ENCODE results near the gene ACAD10. TPM values are rescaled to one million over a fixed set of nuclear protein-coding genes. Genes with fewer than 3 reads are reported as not detected.

Gene ACAD10
- total RNA-seq, 1 donor from 2014 or later: 57.0 TPM

DNA sequence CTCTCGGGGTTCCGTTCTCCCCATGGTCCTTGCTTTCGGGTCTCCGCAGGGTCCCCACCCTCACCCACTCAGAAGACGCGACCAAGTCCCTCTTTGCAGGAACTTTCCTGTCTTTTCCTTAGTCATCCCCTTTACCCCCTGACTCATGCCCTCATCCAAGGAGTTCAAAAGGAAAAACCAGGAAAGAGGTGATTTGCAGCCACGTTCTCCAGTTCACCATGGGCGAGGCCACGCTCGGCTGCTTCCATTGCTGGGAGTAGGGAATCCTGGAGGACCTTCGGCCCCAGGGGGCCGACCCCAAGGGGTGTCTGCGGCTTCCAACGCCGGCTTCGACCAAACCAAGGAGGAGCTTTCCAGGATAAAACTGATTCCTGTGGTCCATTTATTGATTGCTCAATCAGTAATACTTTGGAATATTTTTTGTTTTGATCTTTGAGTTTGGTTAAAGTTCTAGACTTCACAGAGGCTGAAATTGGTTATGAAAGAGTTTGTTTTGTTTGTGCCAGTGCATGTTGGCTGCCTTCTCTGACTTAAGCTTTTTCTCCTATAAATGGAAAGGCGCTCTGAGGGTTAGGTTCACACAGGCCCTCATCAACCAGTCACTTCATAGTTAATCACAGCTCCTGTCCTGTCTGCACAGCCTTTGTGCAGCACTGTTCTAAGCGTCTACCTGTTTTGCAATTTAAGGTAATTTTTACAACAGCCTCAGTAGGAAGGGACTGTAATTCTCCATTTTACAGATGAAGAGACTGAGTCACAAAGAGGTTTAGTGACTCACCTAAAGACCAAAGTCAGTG is 81.7 kb downstream of the ACAD10 start:
- Mint-ChIP-seq H3K36me3 (no peaks in the 10 kb centered on the region), H3K4me1 (peaks cover 15% of the 10 kb centered on the region), H3K4me3 (peak overlapping the region; percentile 88), H3K9me3 (no peaks in the 10 kb centered on the region), H3K27ac (peak overlapping the region; percentile 65), H3K27me3 (ENCODE audit: low read depth) (peaks cover 2% of the 10 kb centered on the region)
- no peak for DNase-seq (ENCODE audit: low spot score in 2 of 2, unreplicated experiment in 2 of 2)
- no peak for TF ChIP-seq CTCF (IDR thresholded peaks at IDR 0.05; ENCODE audit: unreplicated experiment)

GRCh38 chr12:111768159-111768895 is 82.5 kb downstream of the ACAD10 start:
- H3K27ac Mint-ChIP-seq: no peak overlapping the region
- H3K4me3 Mint-ChIP-seq: peak overlapping the region; percentile 88
- H3K4me1 Mint-ChIP-seq: peaks cover 16% of the 10 kb centered on the region
- TF ChIP-seq CTCF (IDR thresholded peaks at IDR 0.05; ENCODE audit: unreplicated experiment): no peak
- H3K27me3 Mint-ChIP-seq (ENCODE audit: low read depth): peaks cover 2% of the 10 kb centered on the region
- no peaks in the 10 kb centered on the region for H3K9me3 Mint-ChIP-seq
- DNase-seq (ENCODE audit: low spot score in 2 of 2, unreplicated experiment in 2 of 2): no peak
- H3K36me3 Mint-ChIP-seq: no peaks in the 10 kb centered on the region

GRCh38 chr12:111769599-111769998 is 83.7 kb downstream of the ACAD10 start:
- H3K4me1 Mint-ChIP-seq: peaks cover 28% of the 10 kb centered on the region

GRCh38 chr12:111773801-111774551 is 88.1 kb downstream of the ACAD10 start:
- TF ChIP-seq CTCF (IDR thresholded peaks at IDR 0.05; ENCODE audit: unreplicated experiment): no peak
- Mint-ChIP-seq H3K9me3 (no peaks in the 10 kb centered on the region), H3K27me3 (ENCODE audit: low read depth) (no peaks in the 10 kb centered on the region), H3K27ac (peak overlapping the region; percentile 98), H3K4me3 (peak overlapping the region; percentile 30), H3K36me3 (no peaks in the 10 kb centered on the region), H3K4me1 (peaks cover 30% of the 10 kb centered on the region)
- DNase-seq (ENCODE audit: low spot score in 2 of 2, unreplicated experiment in 2 of 2): peak in 1 of 2 experiments; percentile 42

More at GRCh38 chr12:111769599-111769998, 83.7 kb downstream of the ACAD10 start:
- H3K36me3 Mint-ChIP-seq: no peaks in the 10 kb centered on the region
- no peak for TF ChIP-seq CTCF (IDR thresholded peaks at IDR 0.05; ENCODE audit: unreplicated experiment)
- no peak for DNase-seq (ENCODE audit: low spot score in 2 of 2, unreplicated experiment in 2 of 2)
- H3K27ac Mint-ChIP-seq: no peak overlapping the region
- peaks cover 2% of the 10 kb centered on the region for H3K27me3 Mint-ChIP-seq (ENCODE audit: low read depth)
- H3K9me3 Mint-ChIP-seq: no peaks in the 10 kb centered on the region
- H3K4me3 Mint-ChIP-seq: no peak overlapping the region

Data from mesothelial cell of epicardium (in vitro differentiated cells).